ENCODE results near the gene PPP1R36. TPM values are rescaled to one million over a fixed set of nuclear protein-coding genes. Genes with fewer than 3 reads are reported as not detected.
"Not testable (repeated sequence)": the region's sequence is repeated elsewhere in the genome, so short reads cannot be mapped to it uniquely, and the experiment has no call there.

Gene PPP1R36
- total and polyA plus RNA-seq, 2 of the 4 experiments (the other 2 are of a cell fraction), result 0.15 to 0.54 TPM

DNA sequence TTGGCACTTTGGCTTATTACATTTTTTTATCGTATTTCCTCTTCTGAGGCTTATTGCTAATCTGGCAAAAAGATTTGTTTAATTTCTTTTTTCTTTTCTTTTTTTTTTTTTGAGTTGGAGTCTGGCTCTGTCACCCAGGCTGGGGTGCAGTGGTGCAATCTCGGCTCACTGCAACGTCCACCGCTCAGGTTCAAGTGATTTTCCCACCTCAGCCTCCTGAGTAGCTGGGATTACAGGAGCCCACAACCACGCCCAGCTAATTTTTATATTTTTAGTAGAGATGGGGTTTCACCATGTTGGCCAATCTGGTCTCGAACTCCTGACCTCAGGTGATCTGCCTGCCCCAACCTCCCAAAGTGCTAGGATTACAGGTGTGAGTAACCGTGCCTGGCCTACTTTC lies 19.9 kb downstream of the PPP1R36 start:
- Histone ChIP-seq H2BK5ac (ENCODE audit: low read depth, low read length, poor library complexity, severe bottlenecking) (peak overlapping the region; percentile 77), H2AK5ac (ENCODE audit: low read depth, low read length) (peak overlapping the region; percentile 58; the same call in 1 of the 2 replicates), H4K91ac (ENCODE audit: insufficient read depth, low read depth, low read length) (peak overlapping the region; percentile 36; the same call in 1 of the 2 replicates), H2BK120ac (ENCODE audit: low read depth, low read length) (peak overlapping the region; percentile 55; the same call in 1 of the 2 replicates), H3K27ac (ENCODE audit: insufficient read depth, low read length) (peak overlapping the region; percentile 18; the same call in 1 of the 2 replicates)
- intact Hi-C loops (cut with micrococcal nuclease), result loop anchor here (5.0 kb wide), 1 partner anchor 43 kb away; no protein-coding TSS in a partner anchor
- H3K4me1 ChIP-seq (ENCODE audit: control insufficient read depth, insufficient read depth, low read length); H2AK9ac ChIP-seq (replicated peaks; ENCODE audit: low read depth, low read length, poor library complexity); H2BK20ac ChIP-seq (ENCODE audit: low read depth, low read length); in situ Hi-C loops (cut with MboI; ENCODE audit: low sequenced_read_pairs); DNase-seq; H3K79me1 ChIP-seq (ENCODE audit: low read depth in 1 of 2, low read length in 2 of 2); H3K14ac ChIP-seq (replicated peaks; ENCODE audit: low read depth, low read length); H3K9me1 ChIP-seq (ENCODE audit: insufficient read depth, low read length); H3K23ac ChIP-seq (ENCODE audit: low read depth, low read length); H3K9me3 ChIP-seq (ENCODE audit: control insufficient read depth, insufficient read depth, low read length); H3K27me3 ChIP-seq (ENCODE audit: control insufficient read depth, insufficient read depth, low read length); H2BK15ac ChIP-seq (ENCODE audit: low read depth, low read length); H4K8ac ChIP-seq (ENCODE audit: low read depth in 2 of 2, low read length in 2 of 2); H3K4ac ChIP-seq (ENCODE audit: low read depth, low read length); ATAC-seq (ENCODE audit: low read depth); BruUV-seq (replicated peaks); H4K5ac ChIP-seq (ENCODE audit: low read depth, low read length); H3K9ac ChIP-seq (ENCODE audit: low read depth, low read length); H3K4me3 ChIP-seq (ENCODE audit: insufficient read depth, low read depth, low read length); H3K56ac ChIP-seq (ENCODE audit: extremely low read depth, insufficient read depth, low read length); H2AFZ ChIP-seq (replicated peaks; ENCODE audit: low read length, poor library complexity); H4K20me1 ChIP-seq (ENCODE audit: insufficient read depth, low read length); H3K36me3 ChIP-seq (ENCODE audit: control insufficient read depth, insufficient read depth, low read length); H3K4me2 ChIP-seq (ENCODE audit: low read depth, low read length); dilution Hi-C loops (cut with HindIII; ENCODE audit: low sequenced_read_pairs, unreplicated experiment); H3K18ac ChIP-seq (ENCODE audit: low read depth, low read length): not testable (repeated sequence)
- no CpG with 5 or more reads among the region's 7 CpGs for WGBS, 2 experiments (ENCODE audit: extremely low coverage in 2 of 2, insufficient read length in 1 of 2)
- POLR2A ChIA-PET (ENCODE audit: unreplicated experiment), result interaction anchor here (0.7 kb wide), 1 partner anchor 75 kb away, joined by 3 read pairs; no protein-coding TSS in a partner anchor
- CTCF ChIA-PET, result interaction anchor here (0.6 to 1.1 kb wide), 2 partner anchors 20 to 322 kb away, joined by 3 read pairs; no protein-coding TSS in a partner anchor
